Measurements from ENCODE around the gene NEUROD6.

The NEUROD6 gene

GRCh38 chr7:31302356-31302755 lies 38.2 kb downstream of the NEUROD6 start:
- Histone ChIP-seq H3K4me3 (replicated peaks; ENCODE audit: low read depth, low read length) (no peak overlapping the region), H3K27me3 (replicated peaks; ENCODE audit: control insufficient read depth, insufficient read depth, low read length) (no peaks in the 10 kb centered on the region), H3K36me3 (ENCODE audit: control insufficient read depth, insufficient read depth, low read length) (no peaks in the 10 kb centered on the region)
- DNase-seq (ENCODE audit: extremely low read depth, insufficient read length): no peak
- no peak for TF ChIP-seq CTCF (IDR thresholded peaks at IDR 0.05; ENCODE audit: insufficient read depth, low read length, poor library complexity, severe bottlenecking)

GRCh38 chr7:31299336-31299735 lies 41.2 kb downstream of the NEUROD6 start:
- DNase-seq (ENCODE audit: extremely low read depth, insufficient read length): no peak
- Histone ChIP-seq H3K27me3 (replicated peaks; ENCODE audit: control insufficient read depth, insufficient read depth, low read length) (no peaks in the 10 kb centered on the region), H3K4me3 (replicated peaks; ENCODE audit: low read depth, low read length) (no peak overlapping the region), H3K36me3 (ENCODE audit: control insufficient read depth, insufficient read depth, low read length) (no peaks in the 10 kb centered on the region)
- no peak for TF ChIP-seq CTCF (IDR thresholded peaks at IDR 0.05; ENCODE audit: insufficient read depth, low read length, poor library complexity, severe bottlenecking)

- no peaks in the 10 kb centered on the region for H3K27me3 ChIP-seq (replicated peaks; ENCODE audit: control insufficient read depth, insufficient read depth, low read length)
- H3K36me3 ChIP-seq (ENCODE audit: control insufficient read depth, insufficient read depth, low read length): no peaks in the 10 kb centered on the region
- no peak for DNase-seq (ENCODE audit: extremely low read depth, insufficient read length)
- no peak overlapping the region for H3K4me3 ChIP-seq (replicated peaks; ENCODE audit: low read depth, low read length)
- no peak for TF ChIP-seq CTCF (IDR thresholded peaks at IDR 0.05; ENCODE audit: insufficient read depth, low read length, poor library complexity, severe bottlenecking)
Observed at GRCh38 chr7:31290601-31291000, 49.9 kb downstream of the NEUROD6 start.

Measured in GM06990 (cell line).